Activated CD4-positive, alpha-beta memory T cell treated with anti-CD3 and anti-CD28 coated beads for 36 hours (primary cell): ENCODE results near the gene IGF2BP3. TPM values are rescaled to one million over a fixed set of nuclear protein-coding genes. Genes with fewer than 3 reads are reported as not detected.

Experiments used
- CTCF ChIA-PET: fragments of 350-600 bp; sonication (Branson Sonifier 250); formaldehyde crosslinking; loops from one replicate; lab custom pipeline; 2021; ENCODE audit warnings: antibody characterized with exemption, inconsistent platforms; lab: Charles Lee
- POLR2A ChIA-PET: fragments of 350-600 bp; sonication (Branson Sonifier 250); formaldehyde crosslinking; loops from one replicate; lab custom pipeline; 2021; ENCODE audit warnings: antibody characterized with exemption; lab: Charles Lee
- DNase-seq: peaks from one replicate; pipeline ENCODE4 v3.0.0-alpha.2; 2020
- H3K27ac Mint-ChIP-seq: one replicate; pipeline ENCODE4 v1.8.0; 2021; ENCODE audit warnings: mixed read lengths
- H3K27me3 Mint-ChIP-seq: one replicate; pipeline ENCODE4 v1.8.0; 2021; ENCODE audit warnings: mixed read lengths
- H3K36me3 Mint-ChIP-seq: one replicate; pipeline ENCODE4 v1.8.0; 2021; ENCODE audit warnings: mixed read lengths
- H3K4me1 Mint-ChIP-seq: one replicate; pipeline ENCODE4 v1.8.0; 2021; ENCODE audit warnings: low read depth, mixed read lengths
- H3K4me3 Mint-ChIP-seq: one replicate; pipeline ENCODE4 v1.8.0; 2021; ENCODE audit warnings: mild to moderate bottlenecking, mixed read lengths
- H3K9me3 Mint-ChIP-seq: one replicate; pipeline ENCODE4 v1.8.0; 2021; ENCODE audit warnings: mixed read lengths
- intact Hi-C: fragments of 100-400 bp; cut with micrococcal nuclease; formaldehyde crosslinking; loops from one replicate; pipeline ENCODE4 v1.15.1; 2023
- total RNA-seq, 2 experiments: library from RNA; stranded (reverse); gene quantifications; one replicate each; pipeline ENCODE4 v1.2.3, GENCODE V29; 2021

IGF2BP3 gene
- total RNA-seq, 2 experiments from 2014 or later, result 0.19 to 0.24 TPM

- ChIA-PET CTCF (no interaction called here), POLR2A (no interaction called here)
- peaks cover 61% of the 10 kb centered on the region for H3K27me3 Mint-ChIP-seq
- H3K4me3 Mint-ChIP-seq, result peak overlapping the region; percentile 64
- intact Hi-C loops, result loop anchor here (2.0 to 5.0 kb wide), 2 partner anchors 60 to 126 kb away; partner anchors contain the start of genes CCDC126 and TRA2A
- H3K4me1 Mint-ChIP-seq, result peaks cover 43% of the 10 kb centered on the region
- H3K27ac Mint-ChIP-seq, result no peak overlapping the region
- peaks cover 2% of the 10 kb centered on the region for H3K36me3 Mint-ChIP-seq
- no peaks in the 10 kb centered on the region for H3K9me3 Mint-ChIP-seq
- DNase-seq, result peak; percentile 46
These were observed 992 bp upstream of the IGF2BP3 start for GRCh38 chr7:23471106-23471859.

- H3K36me3 Mint-ChIP-seq, result peaks cover 2% of the 10 kb centered on the region
- peak overlapping the region; percentile 64 for H3K4me3 Mint-ChIP-seq
- H3K9me3 Mint-ChIP-seq, result no peaks in the 10 kb centered on the region
- peaks cover 42% of the 10 kb centered on the region for H3K4me1 Mint-ChIP-seq
- intact Hi-C loops, result loop anchor here (2.0 to 5.0 kb wide), 3 partner anchors 61 to 171 kb away; partner anchors contain the start of genes CCDC126, MALSU1 and TRA2A
- POLR2A ChIA-PET, result no interaction called here
- DNase-seq, result peak; percentile 15
- H3K27ac Mint-ChIP-seq, result no peak overlapping the region
- peaks cover 65% of the 10 kb centered on the region for H3K27me3 Mint-ChIP-seq
- CTCF ChIA-PET, result interaction anchor here (0.7 to 1.4 kb wide), 3 partner anchors 112 to 193 kb away, joined by 3 to 9 read pairs (median 3); no protein-coding TSS in a partner anchor
These were observed 385 bp downstream of the IGF2BP3 start for GRCh38 chr7:23469961-23470250.

- CTCF ChIA-PET, result interaction anchor here (1.1 to 1.4 kb wide), 2 partner anchors 111 to 193 kb away, joined by 3 to 9 read pairs; no protein-coding TSS in a partner anchor
- peak overlapping the region; percentile 26 for H3K4me3 Mint-ChIP-seq
- H3K27ac Mint-ChIP-seq, result no peak overlapping the region
- peak; percentile 39 for DNase-seq
- peaks cover 2% of the 10 kb centered on the region for H3K36me3 Mint-ChIP-seq
- intact Hi-C loops, result loop anchor here (2.0 kb wide), 1 partner anchor 171 kb away; the partner anchor contains the start of gene MALSU1
- H3K9me3 Mint-ChIP-seq, result no peaks in the 10 kb centered on the region
- POLR2A ChIA-PET, result interaction anchor here (0.8 kb wide), 1 partner anchor 78 kb away, joined by 3 read pairs; no protein-coding TSS in a partner anchor
- peaks cover 37% of the 10 kb centered on the region for H3K4me1 Mint-ChIP-seq
- peaks cover 61% of the 10 kb centered on the region for H3K27me3 Mint-ChIP-seq
These were observed 936 bp downstream of the IGF2BP3 start for GRCh38 chr7:23469150-23469960.

GRCh38 chr7:23468526-23469149, 1.7 kb downstream of the IGF2BP3 start:
- no peaks in the 10 kb centered on the region for H3K9me3 Mint-ChIP-seq
- peak overlapping the region; percentile 65 for H3K4me3 Mint-ChIP-seq
- peaks cover 35% of the 10 kb centered on the region for H3K4me1 Mint-ChIP-seq
- intact Hi-C loops, result loop anchor here (2.0 kb wide), 1 partner anchor 170 kb away; the partner anchor contains the start of gene MALSU1
- peaks cover 63% of the 10 kb centered on the region for H3K27me3 Mint-ChIP-seq
- no peaks in the 10 kb centered on the region for H3K36me3 Mint-ChIP-seq
- ChIA-PET POLR2A (interaction anchor here (0.8 to 1.7 kb wide), 2 partner anchors 77 to 110 kb away, joined by 3 to 5 read pairs; no protein-coding TSS in a partner anchor), CTCF (interaction anchor here (0.6 kb wide), 1 partner anchor 9 kb away, joined by 3 read pairs; no protein-coding TSS in a partner anchor)
- no peak overlapping the region for H3K27ac Mint-ChIP-seq
- peak; percentile 14 for DNase-seq

GRCh38 chr7:23467806-23468525, 2.3 kb downstream of the IGF2BP3 start:
- Mint-ChIP-seq H3K9me3 (no peaks in the 10 kb centered on the region), H3K4me1 (peaks cover 31% of the 10 kb centered on the region), H3K27me3 (peaks cover 63% of the 10 kb centered on the region), H3K36me3 (no peaks in the 10 kb centered on the region), H3K4me3 (peak overlapping the region; percentile 65), H3K27ac (no peak overlapping the region)
- POLR2A ChIA-PET, result interaction anchor here (1.7 kb wide), 1 partner anchor 110 kb away, joined by 5 read pairs; no protein-coding TSS in a partner anchor
- DNase-seq, result peak; percentile 45
- CTCF ChIA-PET, result interaction anchor here (0.6 kb wide), 1 partner anchor 10 kb away, joined by 3 read pairs; no protein-coding TSS in a partner anchor
- intact Hi-C loops, result loop anchor here (2.0 kb wide), 1 partner anchor 169 kb away; the partner anchor contains the start of gene MALSU1

GRCh38 chr7:23467291-23467805, 2.9 kb downstream of the IGF2BP3 start:
- H3K4me1 Mint-ChIP-seq, result peaks cover 31% of the 10 kb centered on the region

GRCh38 chr7:23462846-23463245, 7.4 kb downstream of the IGF2BP3 start:
- Mint-ChIP-seq H3K9me3 (no peaks in the 10 kb centered on the region), H3K36me3 (no peaks in the 10 kb centered on the region), H3K27ac (no peak overlapping the region), H3K27me3 (peaks cover 56% of the 10 kb centered on the region), H3K4me1 (peaks cover 8% of the 10 kb centered on the region), H3K4me3 (no peak overlapping the region)
- ChIA-PET POLR2A (interaction anchor here (1.3 kb wide), 1 partner anchor 184 kb away, joined by 6 read pairs; no protein-coding TSS in a partner anchor), CTCF (interaction anchor here (0.7 to 4.2 kb wide), 9 partner anchors 10 to 199 kb away, joined by 3 to 44 read pairs (median 4); no protein-coding TSS in a partner anchor)
- peak; percentile 32 for DNase-seq
- intact Hi-C loops, result loop anchor here (1.0 kb wide), 3 partner anchors 106 to 190 kb away; no protein-coding TSS in a partner anchor

More at GRCh38 chr7:23467291-23467805, 2.9 kb downstream of the IGF2BP3 start:
- no peak for DNase-seq
- ChIA-PET POLR2A (interaction anchor here (1.7 kb wide), 1 partner anchor 109 kb away, joined by 5 read pairs; no protein-coding TSS in a partner anchor), CTCF (no interaction called here)
- peaks cover 60% of the 10 kb centered on the region for H3K27me3 Mint-ChIP-seq
- no peak overlapping the region for H3K4me3 Mint-ChIP-seq
- H3K9me3 Mint-ChIP-seq, result no peaks in the 10 kb centered on the region
- no peaks in the 10 kb centered on the region for H3K36me3 Mint-ChIP-seq
- intact Hi-C loops, result no loop called here
- H3K27ac Mint-ChIP-seq, result no peak overlapping the region

- POLR2A ChIA-PET, result no interaction called here
- no peaks in the 10 kb centered on the region for H3K4me1 Mint-ChIP-seq
- peaks cover 53% of the 10 kb centered on the region for H3K27me3 Mint-ChIP-seq
- no peaks in the 10 kb centered on the region for H3K36me3 Mint-ChIP-seq
- no peak overlapping the region for H3K4me3 Mint-ChIP-seq
- DNase-seq, result no peak
- CTCF ChIA-PET, result interaction anchor here (1.1 to 1.4 kb wide), 3 partner anchors 29 to 185 kb away, joined by 3 to 5 read pairs (median 3); no protein-coding TSS in a partner anchor
- no peaks in the 10 kb centered on the region for H3K9me3 Mint-ChIP-seq
- no peak overlapping the region for H3K27ac Mint-ChIP-seq
- intact Hi-C loops, result no loop called here
These were observed 12.2 kb downstream of the IGF2BP3 start for GRCh38 chr7:23458044-23458443.

- Mint-ChIP-seq H3K27me3 (peaks cover 42% of the 10 kb centered on the region), H3K4me3 (no peak overlapping the region), H3K4me1 (no peaks in the 10 kb centered on the region), H3K27ac (no peak overlapping the region), H3K36me3 (no peaks in the 10 kb centered on the region), H3K9me3 (no peaks in the 10 kb centered on the region)
- ChIA-PET CTCF (interaction anchor here (1.0 to 2.1 kb wide), 2 partner anchors 84 to 98 kb away, joined by 3 to 4 read pairs; no protein-coding TSS in a partner anchor), POLR2A (interaction anchor here (0.5 kb wide), 1 partner anchor 1684 kb away, joined by 4 read pairs; no protein-coding TSS in a partner anchor)
- intact Hi-C loops, result no loop called here
- DNase-seq, result no peak
These were observed 14.2 kb downstream of the IGF2BP3 start for GRCh38 chr7:23456093-23456492.

- Mint-ChIP-seq H3K27ac (no peak overlapping the region), H3K4me1 (no peaks in the 10 kb centered on the region), H3K27me3 (peaks cover 41% of the 10 kb centered on the region), H3K9me3 (no peaks in the 10 kb centered on the region), H3K36me3 (no peaks in the 10 kb centered on the region), H3K4me3 (no peak overlapping the region)
- intact Hi-C loops, result no loop called here
- ChIA-PET CTCF (interaction anchor here (1.0 to 2.0 kb wide), 2 partner anchors 69 to 182 kb away, joined by 3 to 8 read pairs; no protein-coding TSS in a partner anchor), POLR2A (no interaction called here)
- no peak for DNase-seq
These were observed 15.3 kb downstream of the IGF2BP3 start for GRCh38 chr7:23454881-23455526.
